Upper lobe of left lung (tissue), 4 donors: ENCODE results near the gene TMEM117.

Source experiments
- CTCF ChIP-seq, 6 experiments: fragments of 450-650 bp in 4 of 6; fragments of 200-600 bp in 2 of 6; sonication (generic) in 2 of 6; IDR thresholded peaks; one replicate each; pipeline ENCODE4 v1.5.1; 2016 to 2019; ENCODE audit warnings: antibody characterized with exemption in 6 of 6
- EP300 ChIP-seq, 4 donors: sonication (generic); formaldehyde crosslinking; IDR thresholded peaks; one replicate each; pipeline ENCODE4 v1.5.1; 2017; ENCODE audit warnings: antibody characterized with exemption in 4 of 4, control low read depth in 2 of 4
- POLR2A ChIP-seq, 4 donors: fragments of 450-650 bp; IDR thresholded peaks; one replicate each; pipeline ENCODE4 v1.5.1; 2016 to 2017; ENCODE audit warnings: antibody characterized with exemption in 4 of 4, mild to moderate bottlenecking in 2 of 4
- POLR2AphosphoS5 ChIP-seq, 2 donors: sonication (generic); formaldehyde crosslinking; IDR thresholded peaks; one replicate each; pipeline ENCODE4 v1.5.1; 2017; ENCODE audit warnings: antibody characterized with exemption in 2 of 2

DNA sequence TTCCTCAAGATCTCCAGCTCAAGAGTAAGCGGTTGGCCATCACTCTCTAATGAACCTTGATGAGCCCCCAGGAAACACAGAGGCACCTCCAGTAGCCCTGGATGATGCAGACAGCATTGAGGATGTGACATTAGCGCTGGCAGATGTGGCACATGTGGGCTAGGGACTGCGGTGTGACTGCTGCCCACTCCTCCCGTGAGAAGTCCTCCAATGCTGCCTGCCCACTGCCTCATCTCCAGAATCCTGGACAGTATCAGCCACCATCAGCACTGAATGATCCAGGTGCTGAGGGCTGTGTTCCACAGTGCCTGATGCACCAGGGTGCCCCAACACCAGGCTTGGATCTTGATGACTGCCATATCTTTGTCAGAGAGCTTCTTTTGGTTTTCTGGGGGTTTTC, 412.6 kb downstream of the TMEM117 start:
- TF ChIP-seq CTCF (IDR thresholded peaks at IDR 0.05) (no peak), POLR2AphosphoS5 (IDR thresholded peaks at IDR 0.05) (no peak), POLR2A (IDR thresholded peaks at IDR 0.05) (no peak), EP300 (IDR thresholded peaks at IDR 0.05) (no peak)
